Measurements from ENCODE around the gene TRAF5.
"Not testable (repeated sequence)": the region's sequence is repeated elsewhere in the genome, so short reads cannot be mapped to it uniquely, and the experiment has no call there.

Gene TRAF5

DNA sequence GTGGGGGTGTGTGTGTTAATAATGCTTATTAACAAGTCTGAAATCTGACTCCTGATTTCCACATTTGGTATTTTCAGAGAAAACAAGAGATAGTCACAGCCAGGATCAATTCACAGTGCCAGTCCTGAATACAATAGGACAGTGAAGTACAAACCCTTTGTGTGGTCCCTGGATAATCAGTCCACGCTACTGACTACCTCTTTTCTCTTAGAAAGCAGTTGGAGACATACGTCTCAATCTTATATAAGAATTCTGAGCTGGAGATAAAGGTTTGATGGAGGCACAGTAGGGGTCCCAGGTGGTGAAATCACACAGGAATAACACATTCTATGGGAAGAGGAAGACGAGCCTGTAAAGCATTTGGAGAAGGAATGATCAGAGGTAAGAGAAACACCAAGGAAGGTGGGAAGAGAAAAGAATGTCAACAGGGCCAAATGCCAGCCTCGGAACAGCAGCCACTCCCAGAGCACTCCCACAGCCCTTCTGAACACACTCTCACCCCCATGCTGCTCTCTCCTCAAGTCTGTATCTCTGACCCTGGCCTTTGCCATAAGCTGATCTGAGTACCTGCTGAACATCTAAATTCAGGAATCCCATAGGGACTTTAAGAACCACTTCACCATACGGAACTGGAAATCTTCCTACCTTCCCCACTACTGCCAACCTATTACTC is 48.6 kb downstream of the TRAF5 start:
- Mint-ChIP-seq H3K27ac (no peak overlapping the region), H3K4me3 (no peak overlapping the region)

GRCh38 chr1:211375949-211376348 is 49.3 kb downstream of the TRAF5 start:
- Mint-ChIP-seq H3K27me3 (ENCODE audit: low read depth) (no peaks in the 10 kb centered on the region), H3K4me3 (no peak overlapping the region), H3K9me3 (no peaks in the 10 kb centered on the region), H3K4me1 (ENCODE audit: low read depth) (peaks cover 18% of the 10 kb centered on the region), H3K36me3 (ENCODE audit: low read depth) (peaks cover 41% of the 10 kb centered on the region), H3K27ac (no peak overlapping the region)

More for the DNA sequence above, 48.6 kb downstream of the TRAF5 start:
- Mint-ChIP-seq H3K27me3 (ENCODE audit: low read depth) (no peaks in the 10 kb centered on the region), H3K4me1 (ENCODE audit: low read depth) (peaks cover 18% of the 10 kb centered on the region), H3K9me3 (no peaks in the 10 kb centered on the region), H3K36me3 (ENCODE audit: low read depth) (peaks cover 44% of the 10 kb centered on the region)

DNA sequence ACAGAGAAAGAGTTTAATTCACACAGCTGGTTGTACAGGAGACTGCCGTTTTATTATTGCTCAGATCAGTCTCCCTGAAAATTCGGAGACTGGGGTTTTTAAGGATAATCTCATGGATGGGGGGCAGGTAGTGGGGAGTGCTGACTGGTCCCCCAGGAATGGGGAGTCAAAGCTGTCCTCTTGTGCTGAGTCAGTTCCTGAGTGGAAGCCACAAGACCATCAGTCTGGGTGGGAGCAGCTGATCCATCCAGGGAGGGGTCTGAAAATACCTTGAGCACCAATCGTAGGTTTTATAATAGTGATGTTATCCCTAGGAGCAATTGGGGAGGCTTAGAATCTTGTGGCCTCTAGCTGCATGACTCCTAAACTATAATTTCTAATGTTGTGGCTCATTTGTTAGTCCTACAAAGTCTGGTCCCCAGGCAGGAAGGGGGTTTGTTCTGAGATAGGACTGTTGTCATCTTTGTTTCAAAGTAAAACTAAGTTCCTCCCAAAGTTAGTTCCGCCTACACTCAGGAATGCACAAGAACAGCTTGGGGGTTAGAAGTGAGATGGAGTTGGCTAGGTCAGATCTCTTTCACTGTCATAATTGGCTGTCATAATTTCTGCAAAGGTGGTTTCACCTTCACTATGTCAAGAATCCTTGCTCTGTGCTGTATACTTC is 50.3 kb downstream of the TRAF5 start:
- H3K9me3 Mint-ChIP-seq: no peaks in the 10 kb centered on the region
- H3K4me1 Mint-ChIP-seq (ENCODE audit: low read depth): peaks cover 22% of the 10 kb centered on the region
- no peaks in the 10 kb centered on the region for H3K27me3 Mint-ChIP-seq (ENCODE audit: low read depth)
- H3K4me3 Mint-ChIP-seq: no peak overlapping the region
- H3K36me3 Mint-ChIP-seq (ENCODE audit: low read depth): peaks cover 34% of the 10 kb centered on the region
- H3K27ac Mint-ChIP-seq: peak overlapping the region; percentile 21

GRCh38 chr1:211377539-211378450 is 51.2 kb downstream of the TRAF5 start:
- Mint-ChIP-seq H3K36me3 (ENCODE audit: low read depth) (peaks cover 32% of the 10 kb centered on the region), H3K27ac (peak overlapping the region; percentile 37), H3K4me1 (ENCODE audit: low read depth) (peaks cover 24% of the 10 kb centered on the region)

GRCh38 chr1:211378844-211379243 is 52.2 kb downstream of the TRAF5 start:
- H3K9me3 Mint-ChIP-seq: no peaks in the 10 kb centered on the region
- H3K4me3 Mint-ChIP-seq: no peak overlapping the region
- H3K27me3 Mint-ChIP-seq (ENCODE audit: low read depth): no peaks in the 10 kb centered on the region
- peak overlapping the region; percentile 17 for H3K27ac Mint-ChIP-seq
- peaks cover 30% of the 10 kb centered on the region for H3K36me3 Mint-ChIP-seq (ENCODE audit: low read depth)
- peaks cover 31% of the 10 kb centered on the region for H3K4me1 Mint-ChIP-seq (ENCODE audit: low read depth)

More at GRCh38 chr1:211377539-211378450, 51.2 kb downstream of the TRAF5 start:
- H3K27me3 Mint-ChIP-seq (ENCODE audit: low read depth): no peaks in the 10 kb centered on the region
- no peak overlapping the region for H3K4me3 Mint-ChIP-seq
- no peaks in the 10 kb centered on the region for H3K9me3 Mint-ChIP-seq

- no peak overlapping the region for H3K4me3 Mint-ChIP-seq
- H3K27me3 Mint-ChIP-seq (ENCODE audit: low read depth): no peaks in the 10 kb centered on the region
- peaks cover 31% of the 10 kb centered on the region for H3K4me1 Mint-ChIP-seq (ENCODE audit: low read depth)
- H3K9me3 Mint-ChIP-seq: no peaks in the 10 kb centered on the region
- peaks cover 26% of the 10 kb centered on the region for H3K36me3 Mint-ChIP-seq (ENCODE audit: low read depth)
- H3K27ac Mint-ChIP-seq: no peak overlapping the region
These were observed 52.8 kb downstream of the TRAF5 start for GRCh38 chr1:211379446-211379845.

- Mint-ChIP-seq H3K27me3 (ENCODE audit: low read depth) (peaks cover 5% of the 10 kb centered on the region), H3K27ac (peak overlapping the region; percentile 67), H3K9me3 (no peaks in the 10 kb centered on the region), H3K4me3 (peak overlapping the region; percentile 43), H3K36me3 (ENCODE audit: low read depth) (peaks cover 10% of the 10 kb centered on the region), H3K4me1 (ENCODE audit: low read depth) (peaks cover 29% of the 10 kb centered on the region)
These were observed 55.0 kb downstream of the TRAF5 start for GRCh38 chr1:211381481-211382181.

DNA sequence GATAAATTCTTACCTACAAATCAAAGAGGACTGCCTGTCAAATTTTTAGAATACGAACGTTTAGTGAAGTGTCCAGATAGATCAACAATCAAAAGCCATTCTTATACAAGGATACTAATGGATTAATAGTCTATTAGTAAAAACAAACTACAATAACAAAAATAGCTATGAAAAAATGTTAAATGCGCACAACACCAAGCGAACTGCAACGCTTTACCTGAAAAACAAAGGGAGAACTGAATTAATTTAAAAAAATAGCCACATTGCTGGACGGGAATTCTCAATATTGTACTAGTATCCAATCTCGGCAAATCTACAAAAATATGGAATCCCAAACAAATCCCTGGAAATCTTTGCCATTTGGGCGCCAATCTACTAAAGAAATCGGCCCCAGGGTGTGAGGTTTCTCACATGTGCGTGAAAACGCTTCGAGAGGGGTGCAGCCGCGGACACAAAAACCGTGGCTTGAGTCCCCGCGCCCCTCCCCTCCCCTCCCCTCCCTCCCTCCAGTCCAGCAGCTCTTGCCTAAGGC is 55.6 kb downstream of the TRAF5 start:
- H3K27me3 Mint-ChIP-seq (ENCODE audit: low read depth): peaks cover 11% of the 10 kb centered on the region
- H3K4me3 Mint-ChIP-seq: peak overlapping the region; percentile 86
- peaks cover 27% of the 10 kb centered on the region for H3K4me1 Mint-ChIP-seq (ENCODE audit: low read depth)
- H3K36me3 Mint-ChIP-seq (ENCODE audit: low read depth): peaks cover 9% of the 10 kb centered on the region
- H3K27ac Mint-ChIP-seq: peak overlapping the region; percentile 96
- H3K9me3 Mint-ChIP-seq: no peaks in the 10 kb centered on the region

GRCh38 chr1:211382714-211383480 is 56.3 kb downstream of the TRAF5 start:
- Mint-ChIP-seq H3K27ac (peak overlapping the region; percentile 96), H3K27me3 (ENCODE audit: low read depth) (peaks cover 12% of the 10 kb centered on the region), H3K36me3 (ENCODE audit: low read depth) (peaks cover 7% of the 10 kb centered on the region), H3K4me3 (peak overlapping the region; percentile 86), H3K9me3 (no peaks in the 10 kb centered on the region), H3K4me1 (ENCODE audit: low read depth) (peaks cover 23% of the 10 kb centered on the region)

- Mint-ChIP-seq H3K4me3 (no peak overlapping the region), H3K4me1 (ENCODE audit: low read depth) (peaks cover 18% of the 10 kb centered on the region), H3K27ac (no peak overlapping the region), H3K36me3 (ENCODE audit: low read depth) (peaks cover 7% of the 10 kb centered on the region), H3K27me3 (ENCODE audit: low read depth) (peaks cover 22% of the 10 kb centered on the region), H3K9me3 (no peaks in the 10 kb centered on the region)
These were observed 57.9 kb downstream of the TRAF5 start for GRCh38 chr1:211384524-211384923.

- peaks cover 4% of the 10 kb centered on the region for H3K36me3 Mint-ChIP-seq (ENCODE audit: low read depth)
- no peaks in the 10 kb centered on the region for H3K9me3 Mint-ChIP-seq
- peaks cover 24% of the 10 kb centered on the region for H3K27me3 Mint-ChIP-seq (ENCODE audit: low read depth)
- H3K27ac Mint-ChIP-seq: no peak overlapping the region
- H3K4me3 Mint-ChIP-seq: no peak overlapping the region
- peaks cover 9% of the 10 kb centered on the region for H3K4me1 Mint-ChIP-seq (ENCODE audit: low read depth)
These were observed 60.3 kb downstream of the TRAF5 start for GRCh38 chr1:211386921-211387320.

DNA sequence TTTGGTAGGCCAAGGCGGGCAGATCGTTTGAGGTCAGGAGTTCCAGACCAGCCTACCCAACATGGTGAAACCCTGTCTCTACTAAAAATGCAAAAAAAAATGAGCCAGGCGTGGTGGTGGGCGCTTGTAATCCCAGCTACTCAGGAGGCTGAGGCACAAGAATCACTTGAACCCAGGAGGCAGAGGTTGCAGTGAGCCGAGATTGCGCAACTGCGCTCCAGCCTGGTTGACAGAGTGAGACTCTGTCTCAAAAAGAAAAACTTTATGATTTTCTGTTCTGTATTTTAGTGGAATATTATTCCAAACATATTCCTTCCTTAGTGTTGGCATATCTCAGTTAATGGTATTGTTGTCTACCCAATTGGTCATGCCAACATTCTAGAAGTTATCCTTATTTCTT is 64.2 kb downstream of the TRAF5 start:
- H3K9me3 Mint-ChIP-seq; H3K4me3 Mint-ChIP-seq; H3K27ac Mint-ChIP-seq; H3K4me1 Mint-ChIP-seq (ENCODE audit: low read depth): not testable (repeated sequence)
- Mint-ChIP-seq H3K27me3 (ENCODE audit: low read depth) (peaks cover 24% of the 10 kb centered on the region), H3K36me3 (ENCODE audit: low read depth) (peaks cover 10% of the 10 kb centered on the region)

DNA sequence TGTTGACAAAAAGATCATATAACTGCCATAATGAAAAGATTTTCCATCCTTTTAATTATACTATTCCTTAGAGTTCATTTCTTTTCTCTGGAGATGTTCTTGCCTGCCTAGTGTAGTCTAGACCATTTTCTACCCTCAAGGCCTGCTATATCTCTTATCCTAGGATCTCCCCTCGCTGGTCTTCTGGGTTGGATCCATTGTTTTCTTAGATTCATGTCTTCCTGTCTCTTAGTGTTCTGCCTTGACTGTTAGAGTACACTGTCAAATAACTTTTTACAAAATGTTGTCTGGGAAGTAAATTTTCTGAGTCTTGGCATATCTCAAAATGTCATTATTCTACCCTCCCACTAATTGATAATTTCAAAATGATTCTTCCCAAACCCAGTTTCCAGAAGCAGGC is 66.6 kb downstream of the TRAF5 start:
- H3K9me3 Mint-ChIP-seq: no peaks in the 10 kb centered on the region
- H3K4me3 Mint-ChIP-seq: no peak overlapping the region
- H3K27me3 Mint-ChIP-seq (ENCODE audit: low read depth): peaks cover 12% of the 10 kb centered on the region
- H3K4me1 Mint-ChIP-seq (ENCODE audit: low read depth): no peaks in the 10 kb centered on the region
- H3K27ac Mint-ChIP-seq: no peak overlapping the region
- H3K36me3 Mint-ChIP-seq (ENCODE audit: low read depth): peaks cover 12% of the 10 kb centered on the region
